ENCODE data around the gene ABCG1. TPM values are rescaled to one million over a fixed set of nuclear protein-coding genes. Genes with fewer than 3 reads are reported as not detected.

Gene ABCG1
- polyA plus RNA-seq, 2 of the 4 experiments (the other 2 are of a cell fraction): 2.3 to 5.1 TPM

GRCh38 chr21:42248241-42248640 is 29.3 kb downstream of the ABCG1 start:
- WGBS (ENCODE audit: missing lambda C conversion rate): 75% methylated on average over 7 of the region's 8 CpGs
- DNase-seq (ENCODE audit: low read depth in 1 of 2, low spot score in 1 of 2) (no peak), ATAC-seq (no peak), FAIRE-seq (no peak)
- Histone ChIP-seq H3K4me2 (no peak overlapping the region), H3K27ac (no peak overlapping the region), H3K4me3 (no peak overlapping the region), H3K9me3 (no peaks in the 10 kb centered on the region), H3K4me1 (no peaks in the 10 kb centered on the region)
- ChIA-PET CTCF (interaction anchor here (1.6 kb wide), 1 partner anchor 11 kb away, joined by 4 read pairs; no protein-coding TSS in a partner anchor), POLR2A (no interaction called here)
- no peak for TF ChIP-seq HES2 (IDR thresholded peaks at IDR 0.05)
- TF ChIP-seq MAZ (IDR thresholded peaks at IDR 0.05; ENCODE audit: borderline replicate concordance, low read depth, low read length): no peak
- TF ChIP-seq GATA3 (IDR thresholded peaks at IDR 0.05; ENCODE audit: borderline replicate concordance): no peak
- TF ChIP-seq BCL3 (IDR thresholded peaks at IDR 0.05): no peak
- no peak for TF ChIP-seq JUN (IDR thresholded peaks at IDR 0.05)

GRCh38 chr21:42248783-42249597 is 30.1 kb downstream of the ABCG1 start:
- DNase-seq (ENCODE audit: low read depth in 1 of 2, low spot score in 1 of 2): no peak
- ChIA-PET POLR2A (no interaction called here), CTCF (interaction anchor here (1.4 to 1.6 kb wide), 2 partner anchors 10 to 54 kb away, joined by 4 read pairs; no protein-coding TSS in a partner anchor)
- ATAC-seq: no peak
- no peaks in the 10 kb centered on the region for H3K9me3 ChIP-seq
- 66% methylated on average over 12 of the region's 12 CpGs for WGBS (ENCODE audit: missing lambda C conversion rate)
- TF ChIP-seq E2F6 (IDR thresholded peaks at IDR 0.05; ENCODE audit: borderline replicate concordance, low read depth) (no peak), HEYL (CRISPR knock-in tag; IDR thresholded peaks at IDR 0.05) (no peak), ESRRA (IDR thresholded peaks at IDR 0.05; ENCODE audit: borderline replicate concordance, low read length) (no peak), HDAC2 (IDR thresholded peaks at IDR 0.05) (no peak), TP53 (CRISPR knock-in tag; IDR thresholded peaks at IDR 0.05) (no peak)
- FAIRE-seq: no peak
- no peak overlapping the region for H3K27ac ChIP-seq
- no peak overlapping the region for H3K4me3 ChIP-seq
- no peak overlapping the region for H3K4me2 ChIP-seq
- H3K4me1 ChIP-seq: no peaks in the 10 kb centered on the region

GRCh38 chr21:42250422-42251403 is 31.8 kb downstream of the ABCG1 start:
- POLR2A ChIA-PET: no interaction called here
- H3K9me3 ChIP-seq: no peaks in the 10 kb centered on the region
- H3K4me1 ChIP-seq: no peaks in the 10 kb centered on the region
- DNase-seq (ENCODE audit: low read depth in 1 of 2, low spot score in 1 of 2) (no peak), FAIRE-seq (no peak), ATAC-seq (no peak; a peak in 2 of 6 replicates)
- no peak for TF ChIP-seq EP300 (IDR thresholded peaks at IDR 0.05)
- peak; percentile 89 for TF ChIP-seq MAFK (IDR thresholded peaks at IDR 0.05; ENCODE audit: partially characterized antibody)
- no peak overlapping the region for H3K27ac ChIP-seq
- CTCF ChIA-PET: interaction anchor here (0.6 to 3.1 kb wide), 6 partner anchors 8 to 105 kb away, joined by 3 to 11 read pairs (median 4); no protein-coding TSS in a partner anchor
- H3K4me2 ChIP-seq: no peak overlapping the region
- no peak overlapping the region for H3K4me3 ChIP-seq
- WGBS (ENCODE audit: missing lambda C conversion rate): 81% methylated on average over 14 of the region's 19 CpGs

GRCh38 chr21:42251654-42252324 is 32.8 kb downstream of the ABCG1 start:
- Histone ChIP-seq H3K27ac (no peak overlapping the region), H3K4me3 (no peak overlapping the region), H3K4me1 (no peaks in the 10 kb centered on the region), H3K9me3 (no peaks in the 10 kb centered on the region), H3K4me2 (no peak overlapping the region)
- ChIA-PET POLR2A (no interaction called here), CTCF (interaction anchor here (1.0 to 3.1 kb wide), 3 partner anchors 9 to 106 kb away, joined by 3 to 11 read pairs (median 4); no protein-coding TSS in a partner anchor)
- WGBS (ENCODE audit: missing lambda C conversion rate): 35% methylated on average over 4 of the region's 13 CpGs
- DNase-seq (ENCODE audit: low read depth in 1 of 2, low spot score in 1 of 2) (no peak), ATAC-seq (no peak), FAIRE-seq (no peak)
- no peak for TF ChIP-seq NPAS2 (CRISPR knock-in tag; IDR thresholded peaks at IDR 0.05; ENCODE audit: borderline replicate concordance)
- no peak for TF ChIP-seq PBX3 (IDR thresholded peaks at IDR 0.05)
- TF ChIP-seq CHD4 (IDR thresholded peaks at IDR 0.05; ENCODE audit: borderline replicate concordance): no peak
- TF ChIP-seq SREBF2 (IDR thresholded peaks at IDR 0.05): no peak
